Neural cell (in vitro differentiated cells): Measurements from ENCODE around the gene RBFOX2.

Experiments
- EZH2 ChIP-seq: fragments of 200-600, 300-800 bp; shearing (Covaris generic), sonication (generic); IDR thresholded peaks from 2 replicates; pipeline ENCODE4 v1.6.1; 2014; ENCODE audit warnings: antibody characterized with exemption, low read length, borderline replicate concordance, mild to moderate bottlenecking; ENCODE audit not compliant: insufficient read depth, poor library complexity, severe bottlenecking
- TAF1 ChIP-seq: IDR thresholded peaks from 2 replicates; pipeline ENCODE4 v1.6.1; 2012; ENCODE audit warnings: low read depth
- TF ChIP-seq, protein P1 (sequence below): IDR thresholded peaks from 2 replicates; pipeline ENCODE4 v1.6.1; 2012; ENCODE audit warnings: borderline replicate concordance
- TF ChIP-seq, protein P2 (sequence below): fragments of 450-650 bp; IDR thresholded peaks from 2 replicates; pipeline ENCODE4 v1.5.1; 2014; ENCODE audit warnings: antibody characterized with exemption, mild to moderate bottlenecking, moderate library complexity; ENCODE audit not compliant: poor library complexity, severe bottlenecking

DNA sequence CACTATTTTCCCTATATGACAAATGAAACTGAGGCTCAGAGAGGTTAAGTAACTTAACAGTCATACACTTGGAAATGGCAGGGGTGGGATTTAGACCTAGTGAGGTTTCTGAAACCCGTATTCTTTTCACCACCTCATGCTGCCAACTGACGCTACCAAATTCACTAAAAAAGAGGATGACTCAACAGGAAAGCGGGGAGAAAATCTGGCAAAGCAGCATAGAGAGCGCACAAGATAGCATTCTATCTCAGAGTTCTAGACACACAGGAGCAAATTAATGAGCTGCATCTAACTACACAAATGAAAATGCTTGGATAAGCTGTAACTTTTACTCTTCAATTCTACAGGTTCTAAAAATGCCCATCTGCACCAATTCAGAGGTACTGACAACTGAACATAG lies 136.4 kb downstream of the RBFOX2 start:
- TF ChIP-seq, protein P1, sequence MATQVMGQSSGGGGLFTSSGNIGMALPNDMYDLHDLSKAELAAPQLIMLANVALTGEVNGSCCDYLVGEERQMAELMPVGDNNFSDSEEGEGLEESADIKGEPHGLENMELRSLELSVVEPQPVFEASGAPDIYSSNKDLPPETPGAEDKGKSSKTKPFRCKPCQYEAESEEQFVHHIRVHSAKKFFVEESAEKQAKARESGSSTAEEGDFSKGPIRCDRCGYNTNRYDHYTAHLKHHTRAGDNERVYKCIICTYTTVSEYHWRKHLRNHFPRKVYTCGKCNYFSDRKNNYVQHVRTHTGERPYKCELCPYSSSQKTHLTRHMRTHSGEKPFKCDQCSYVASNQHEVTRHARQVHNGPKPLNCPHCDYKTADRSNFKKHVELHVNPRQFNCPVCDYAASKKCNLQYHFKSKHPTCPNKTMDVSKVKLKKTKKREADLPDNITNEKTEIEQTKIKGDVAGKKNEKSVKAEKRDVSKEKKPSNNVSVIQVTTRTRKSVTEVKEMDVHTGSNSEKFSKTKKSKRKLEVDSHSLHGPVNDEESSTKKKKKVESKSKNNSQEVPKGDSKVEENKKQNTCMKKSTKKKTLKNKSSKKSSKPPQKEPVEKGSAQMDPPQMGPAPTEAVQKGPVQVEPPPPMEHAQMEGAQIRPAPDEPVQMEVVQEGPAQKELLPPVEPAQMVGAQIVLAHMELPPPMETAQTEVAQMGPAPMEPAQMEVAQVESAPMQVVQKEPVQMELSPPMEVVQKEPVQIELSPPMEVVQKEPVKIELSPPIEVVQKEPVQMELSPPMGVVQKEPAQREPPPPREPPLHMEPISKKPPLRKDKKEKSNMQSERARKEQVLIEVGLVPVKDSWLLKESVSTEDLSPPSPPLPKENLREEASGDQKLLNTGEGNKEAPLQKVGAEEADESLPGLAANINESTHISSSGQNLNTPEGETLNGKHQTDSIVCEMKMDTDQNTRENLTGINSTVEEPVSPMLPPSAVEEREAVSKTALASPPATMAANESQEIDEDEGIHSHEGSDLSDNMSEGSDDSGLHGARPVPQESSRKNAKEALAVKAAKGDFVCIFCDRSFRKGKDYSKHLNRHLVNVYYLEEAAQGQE: no peak
- TF ChIP-seq, protein P2, sequence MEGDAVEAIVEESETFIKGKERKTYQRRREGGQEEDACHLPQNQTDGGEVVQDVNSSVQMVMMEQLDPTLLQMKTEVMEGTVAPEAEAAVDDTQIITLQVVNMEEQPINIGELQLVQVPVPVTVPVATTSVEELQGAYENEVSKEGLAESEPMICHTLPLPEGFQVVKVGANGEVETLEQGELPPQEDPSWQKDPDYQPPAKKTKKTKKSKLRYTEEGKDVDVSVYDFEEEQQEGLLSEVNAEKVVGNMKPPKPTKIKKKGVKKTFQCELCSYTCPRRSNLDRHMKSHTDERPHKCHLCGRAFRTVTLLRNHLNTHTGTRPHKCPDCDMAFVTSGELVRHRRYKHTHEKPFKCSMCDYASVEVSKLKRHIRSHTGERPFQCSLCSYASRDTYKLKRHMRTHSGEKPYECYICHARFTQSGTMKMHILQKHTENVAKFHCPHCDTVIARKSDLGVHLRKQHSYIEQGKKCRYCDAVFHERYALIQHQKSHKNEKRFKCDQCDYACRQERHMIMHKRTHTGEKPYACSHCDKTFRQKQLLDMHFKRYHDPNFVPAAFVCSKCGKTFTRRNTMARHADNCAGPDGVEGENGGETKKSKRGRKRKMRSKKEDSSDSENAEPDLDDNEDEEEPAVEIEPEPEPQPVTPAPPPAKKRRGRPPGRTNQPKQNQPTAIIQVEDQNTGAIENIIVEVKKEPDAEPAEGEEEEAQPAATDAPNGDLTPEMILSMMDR: no peak
- TF ChIP-seq EZH2: no peak
- no peak for TF ChIP-seq TAF1
